Gastrocnemius medialis (tissue), 4 donors: Measurements from ENCODE around the gene MRPL43.

Source experiments
- CTCF ChIP-seq, 5 experiments: fragments of 450-650 bp in 3 of 5; fragments of 200-600 bp in 2 of 5; sonication (generic) in 2 of 5; IDR thresholded peaks in 4 of 5; conservative IDR thresholded peaks in 1 of 5; 1 replicate in 4 of 5; 2 replicates in 1 of 5; pipeline ENCODE4 v1.5.1; 2016 to 2019; ENCODE audit warnings: antibody characterized with exemption in 5 of 5, mild to moderate bottlenecking in 3 of 5, moderate library complexity in 3 of 5
- POLR2A ChIP-seq, 2 donors: fragments of 450-650 bp; IDR thresholded peaks; one replicate each; pipeline ENCODE4 v1.6.1; 2017; ENCODE audit warnings: antibody characterized with exemption in 2 of 2, mild to moderate bottlenecking in 2 of 2, moderate library complexity in 2 of 2

- TF ChIP-seq CTCF (IDR thresholded peaks at IDR 0.05 in 4 of 5, conservative IDR thresholded peaks at IDR 0.05 in 1 of 5) (no peak), POLR2A (IDR thresholded peaks at IDR 0.05) (no peak)
Observed at GRCh38 chr10:100984672-100985177, 2.6 kb downstream of the MRPL43 start.
